ENCODE results near the gene TIMM44. TPM values are rescaled to one million over a fixed set of nuclear protein-coding genes. Genes with fewer than 3 reads are reported as not detected.

Gene TIMM44
- total and polyA plus RNA-seq, 2 of the 8 experiments (the other 6 are each of a cell fraction or from before 2014, with no cell fraction given) = 131 to 150 TPM

GRCh38 chr19:7982103-7982502 is 38.6 kb upstream of the TIMM44 start:
- CTCF ChIA-PET (ENCODE audit: partially characterized antibody) = interaction anchor here (0.7 to 1.4 kb wide), 4 partner anchors 12 to 87 kb away, joined by 3 to 4 read pairs (median 3); no protein-coding TSS in a partner anchor
- no peak overlapping the region for H3K56ac ChIP-seq (replicated peaks; ENCODE audit: insufficient read length, low read depth, low read length)
- H4K8ac ChIP-seq (ENCODE audit: extremely low read depth, insufficient read depth, low read length) = peak overlapping the region; percentile 53; the same call in 1 of the 2 replicates
- no peak overlapping the region for H3K4ac ChIP-seq (replicated peaks; ENCODE audit: insufficient read length, low read depth, low read length)
- H4K20me1 ChIP-seq (replicated peaks in 1 of 2; ENCODE audit: control insufficient read depth in 1 of 2, insufficient read depth in 2 of 2, low read length in 2 of 2) = peaks cover 41 to 61% of the 10 kb centered on the region in 2 experiments
- H4K5ac ChIP-seq (ENCODE audit: insufficient read length, low read depth, low read length) = no peak overlapping the region
- H3K27me3 ChIP-seq (replicated peaks in 1 of 4; ENCODE audit: control insufficient read depth in 3 of 4, extremely low read depth in 1 of 4, insufficient read depth in 3 of 4, low read length in 3 of 4) = no peaks in the 10 kb centered on the region
- H3K18ac ChIP-seq (ENCODE audit: extremely low read depth, low read length) = no peak overlapping the region
- no peak overlapping the region for H4K91ac ChIP-seq (replicated peaks; ENCODE audit: insufficient read length, low read length)
- no peak overlapping the region for H3K27ac ChIP-seq (ENCODE audit: low read depth, low read length)
- no peaks in the 10 kb centered on the region for H3K4me1 ChIP-seq (replicated peaks in 1 of 4; ENCODE audit: control insufficient read depth in 3 of 4, insufficient read depth in 4 of 4, low read length in 3 of 4)
- no peak overlapping the region for H3K14ac ChIP-seq (ENCODE audit: insufficient read length)
- H3K9me3 ChIP-seq (ENCODE audit: insufficient read depth in 2 of 2, low read depth in 1 of 2, low read length in 1 of 2) = no peaks in the 10 kb centered on the region
- H3K23me2 ChIP-seq (ENCODE audit: low read depth, low read length) = no peaks in the 10 kb centered on the region
- no peak overlapping the region for H2BK20ac ChIP-seq (ENCODE audit: low read length)
- no peak overlapping the region for H3K23ac ChIP-seq (ENCODE audit: insufficient read length)
- TF ChIP-seq SIN3A (conservative IDR thresholded peaks at IDR 0.05 in 1 of 2, IDR thresholded peaks at IDR 0.05 in 1 of 2; ENCODE audit: low read depth in 1 of 2, low read length in 2 of 2) (no peak), POLR2AphosphoS5 (IDR thresholded peaks at IDR 0.05; ENCODE audit: low read depth, low read length) (peak; percentile 35; the same call in 1 of the 2 replicates), TEAD4 (IDR thresholded peaks at IDR 0.05; ENCODE audit: low read depth, low read length) (no peak), SAP30 (IDR thresholded peaks at IDR 0.05; ENCODE audit: insufficient read depth, insufficient replicate concordance, low read length) (no peak), EGR1 (IDR thresholded peaks at IDR 0.05; ENCODE audit: borderline replicate concordance, low read depth, low read length) (no peak), RXRA (IDR thresholded peaks at IDR 0.05; ENCODE audit: insufficient read depth, low read depth, low read length) (no peak), FOSL1 (IDR thresholded peaks at IDR 0.05; ENCODE audit: insufficient read depth, low read depth, low read length) (no peak)
- H3K9ac ChIP-seq (replicated peaks in 1 of 4; ENCODE audit: extremely low read depth in 1 of 4, low read depth in 3 of 4, low read length in 3 of 4) = no peak overlapping the region
- H3K79me1 ChIP-seq (ENCODE audit: low read depth, low read length) = peaks cover 30% of the 10 kb centered on the region
- H3K36me3 ChIP-seq (ENCODE audit: control insufficient read depth in 2 of 4, insufficient read depth in 4 of 4, low read length in 3 of 4) = peaks cover 20 to 80% (median 52%) of the 10 kb centered on the region in 4 experiments
- WGBS, 2 experiments (ENCODE audit: extremely low coverage in 1 of 2, insufficient coverage in 1 of 2, insufficient read length in 1 of 2, insufficient replicate concordance in 2 of 2, low coverage in 1 of 2, low lambda C conversion rate in 2 of 2, missing lambda C conversion rate in 1 of 2) = 88% methylated on average over 10 of the region's 10 CpGs; no CpG with 5 or more reads in 1 of the 2 experiments
- H2BK5ac ChIP-seq (ENCODE audit: low read depth, low read length) = no peak overlapping the region
- H3K4me2 ChIP-seq (ENCODE audit: insufficient read depth in 1 of 2, low read depth in 2 of 2, low read length in 2 of 2) = no peak overlapping the region
- no peak overlapping the region for H2BK15ac ChIP-seq (ENCODE audit: low read length)
- POLR2A ChIA-PET (ENCODE audit: partially characterized antibody) = interaction anchor here (1.6 kb wide), 1 partner anchor 39 kb away, joined by 3 read pairs; the partner anchor contains the start of gene TIMM44
- DNase-seq (ENCODE audit: low read depth in 1 of 2, low spot score in 2 of 2) (no peak), FAIRE-seq (no peak)
- no peak overlapping the region for H2AK5ac ChIP-seq (ENCODE audit: low read depth, low read length)
- H2BK120ac ChIP-seq (replicated peaks; ENCODE audit: low read depth, low read length) = no peak overlapping the region
- peaks cover 0 to 37% of the 10 kb centered on the region in 2 experiments; a peak in 2 of 4 replicates for H3K79me2 ChIP-seq (ENCODE audit: control insufficient read depth in 1 of 2, insufficient read depth in 2 of 2, low read length in 2 of 2)
- no peak overlapping the region for H2BK12ac ChIP-seq (ENCODE audit: low read depth, low read length)
- H3K4me3 ChIP-seq (ENCODE audit: extremely low read depth in 1 of 4, insufficient read depth in 2 of 4, low read depth in 3 of 4, low read length in 4 of 4) = no peak overlapping the region
- no peak overlapping the region for H2AFZ ChIP-seq (ENCODE audit: low read length)
